Activated CD8-positive, alpha-beta memory T cell treated with anti-CD3 and anti-CD28 coated beads for 1 hour (primary cell): ENCODE data around the gene KCNIP1.

Experiments used
- DNase-seq, 2 donors: peaks; one replicate each; pipeline ENCODE4 v3.0.0-alpha.2; 2020; ENCODE audit warnings: low read depth in 1 of 2; ENCODE audit errors: extremely low read depth in 1 of 2

Gene KCNIP1

GRCh38 chr5:170503990-170504596 lies at the start of gene KCNIP1:
TSS of gene KCNIP1 (plus strand) at chr5:170504020.
- DNase-seq: no peak

GRCh38 chr5:170463426-170463825 lies 40.4 kb upstream of the KCNIP1 start:
- no peak for DNase-seq

- DNase-seq: no peak
These were observed 39.3 kb upstream of the KCNIP1 start for GRCh38 chr5:170464280-170465127.

GRCh38 chr5:170466553-170466952 lies 37.3 kb upstream of the KCNIP1 start:
- no peak for DNase-seq

GRCh38 chr5:170466988-170467707 lies 36.7 kb upstream of the KCNIP1 start:
- no peak for DNase-seq

- no peak for DNase-seq
These were observed 35.1 kb upstream of the KCNIP1 start for GRCh38 chr5:170468633-170469285.

- no peak for DNase-seq
These were observed 34.4 kb upstream of the KCNIP1 start for GRCh38 chr5:170469414-170469813.

- no peak for DNase-seq
These were observed 33.5 kb upstream of the KCNIP1 start for GRCh38 chr5:170470275-170470674.

GRCh38 chr5:170470808-170471404 lies 32.9 kb upstream of the KCNIP1 start:
- DNase-seq: no peak

- no peak for DNase-seq
These were observed 32.2 kb upstream of the KCNIP1 start for GRCh38 chr5:170471551-170472178.

GRCh38 chr5:170473642-170474041 lies 30.2 kb upstream of the KCNIP1 start:
- no peak for DNase-seq

- no peak for DNase-seq
These were observed 29.1 kb upstream of the KCNIP1 start for GRCh38 chr5:170474489-170475274.

- no peak for DNase-seq
These were observed 28.4 kb upstream of the KCNIP1 start for GRCh38 chr5:170475294-170476000.

GRCh38 chr5:170476704-170477103 lies 27.1 kb upstream of the KCNIP1 start:
- no peak for DNase-seq

GRCh38 chr5:170477906-170478305 lies 25.9 kb upstream of the KCNIP1 start:
- DNase-seq: no peak

GRCh38 chr5:170478306-170478705 lies 25.5 kb upstream of the KCNIP1 start:
- no peak for DNase-seq

- no peak for DNase-seq
These were observed 24.3 kb upstream of the KCNIP1 start for GRCh38 chr5:170479484-170479883.

GRCh38 chr5:170480260-170480659 lies 23.6 kb upstream of the KCNIP1 start:
- no peak for DNase-seq

GRCh38 chr5:170481849-170482248 lies 22.0 kb upstream of the KCNIP1 start:
- DNase-seq: no peak
